H1 (cell line): ENCODE data around the gene UBR3. TPM values are rescaled to one million over a fixed set of nuclear protein-coding genes. Genes with fewer than 3 reads are reported as not detected.

ENCODE experiments used
- CTCF ChIA-PET: fragments of 300-600 bp; sonication (Branson Sonifier 250); formaldehyde crosslinking; loops from one replicate; lab custom pipeline; 2021; ENCODE audit not compliant: partially characterized antibody; lab: Charles Lee
- POLR2A ChIA-PET: fragments of 300-600 bp; sonication (Branson Sonifier 250); formaldehyde crosslinking; loops from one replicate; lab custom pipeline; 2021; ENCODE audit warnings: inconsistent platforms; ENCODE audit not compliant: partially characterized antibody; lab: Charles Lee
- DNase-seq, 2 experiments: peaks; one replicate each; pipeline versions ENCODE4 v3.0.0 to v3.0.0-alpha.2; 2010 to 2022; ENCODE audit warnings: low spot score in 2 of 2, low read depth in 1 of 2, mixed read lengths in 1 of 2
- FAIRE-seq: peaks from 2 replicates; lab custom pipeline; 2011; peaks lifted over from hg19 to GRCh38; lab: Jason Lieb, UNC
- H2AFZ ChIP-seq: 2 replicates; pipeline ENCODE4 v1.8.1; 2012; ENCODE audit warnings: low read length, inconsistent platforms
- H2AK5ac ChIP-seq: 2 replicates; pipeline ENCODE4 v1.6.1; 2013; ENCODE audit warnings: low read depth, low read length
- H2BK120ac ChIP-seq: replicated peaks from 2 replicates; pipeline ENCODE3; 2013; ENCODE audit warnings: low read depth, low read length, inconsistent platforms
- H2BK12ac ChIP-seq: 2 replicates; pipeline ENCODE4 v1.6.1; 2013; ENCODE audit warnings: low read depth, low read length
- H2BK15ac ChIP-seq: 2 replicates; pipeline ENCODE4 v1.6.1; 2013; ENCODE audit warnings: low read length
- H2BK20ac ChIP-seq: 2 replicates; pipeline ENCODE4 v1.6.1; 2013; ENCODE audit warnings: low read length
- H2BK5ac ChIP-seq: 2 replicates; pipeline ENCODE4 v1.6.1; 2013; ENCODE audit warnings: low read depth, low read length
- H3K14ac ChIP-seq: 2 replicates; pipeline ENCODE4 v1.6.1; 2013; ENCODE audit warnings: inconsistent platforms; ENCODE audit not compliant: insufficient read length
- H3K18ac ChIP-seq: 2 replicates; pipeline ENCODE4 v1.6.1; 2013; ENCODE audit warnings: low read length; ENCODE audit errors: extremely low read depth
- H3K23ac ChIP-seq: 2 replicates; pipeline ENCODE4 v1.6.1; 2013; ENCODE audit warnings: inconsistent platforms; ENCODE audit not compliant: insufficient read length
- H3K23me2 ChIP-seq: 2 replicates; pipeline ENCODE4 v1.6.1; 2013; ENCODE audit warnings: low read depth, low read length
- H3K27ac ChIP-seq: 2 replicates; pipeline ENCODE4 v1.6.1; 2011; ENCODE audit warnings: low read depth, low read length, inconsistent platforms
- H3K27me3 ChIP-seq, 4 experiments: replicated peaks in 1 of 4; 1 replicate in 1 of 4; 2 replicates in 3 of 4; pipeline versions ENCODE4 v1.6.1 to v1.8.1; 2011 to 2013; ENCODE audit warnings: low read length in 3 of 4, mild to moderate bottlenecking in 3 of 4, inconsistent platforms in 2 of 4, mixed read lengths in 2 of 4, moderate library complexity in 1 of 4; ENCODE audit not compliant: control insufficient read depth in 3 of 4, insufficient read depth in 3 of 4; ENCODE audit errors: extremely low read depth in 1 of 4
- H3K36me3 ChIP-seq, 4 experiments: 2 replicates each; pipeline versions ENCODE4 v1.6.1 to v1.8.1; 2011 to 2013; ENCODE audit warnings: mild to moderate bottlenecking in 4 of 4, low read length in 3 of 4, moderate library complexity in 2 of 4, control low read depth in 1 of 4, inconsistent platforms in 1 of 4; ENCODE audit not compliant: insufficient read depth in 4 of 4, control insufficient read depth in 2 of 4
- H3K4ac ChIP-seq: replicated peaks from 2 replicates; pipeline ENCODE3; 2013; ENCODE audit warnings: low read length, low read depth, mixed read lengths, inconsistent platforms; ENCODE audit not compliant: insufficient read length
- H3K4me1 ChIP-seq, 4 experiments: replicated peaks in 1 of 4; 1 replicate in 1 of 4; 2 replicates in 3 of 4; pipeline versions ENCODE4 v1.6.1 to v1.8.1; 2011 to 2013; ENCODE audit warnings: low read length in 3 of 4, inconsistent platforms in 2 of 4, mixed read lengths in 1 of 4; ENCODE audit not compliant: insufficient read depth in 4 of 4, control insufficient read depth in 3 of 4
- H3K4me2 ChIP-seq, 2 experiments: 2 replicates each; pipeline versions ENCODE4 v1.6.1 to v1.8.1; 2011 to 2013; ENCODE audit warnings: low read depth in 2 of 2, low read length in 2 of 2, control low read depth in 1 of 2, inconsistent platforms in 1 of 2, mild to moderate bottlenecking in 1 of 2; ENCODE audit not compliant: insufficient read depth in 1 of 2
- H3K4me3 ChIP-seq, 4 experiments: fragments of 200-600, 300-600 bp in 1 of 4; sonication (generic), shearing (Covaris generic), sonication (Bioruptor Twin) in 1 of 4; 2 replicates each; pipeline versions ENCODE4 v1.5.1 to v1.8.1; 2011 to 2016; ENCODE audit warnings: low read length in 4 of 4, low read depth in 3 of 4, control low read depth in 2 of 4, inconsistent platforms in 2 of 4, mild to moderate bottlenecking in 2 of 4, mixed read lengths in 1 of 4, moderate library complexity in 1 of 4; ENCODE audit not compliant: insufficient read depth in 2 of 4; ENCODE audit errors: extremely low read depth in 1 of 4
- H3K56ac ChIP-seq: replicated peaks from 2 replicates; pipeline ENCODE3; 2013; ENCODE audit warnings: low read depth, mild to moderate bottlenecking, mixed read lengths, low read length, inconsistent platforms; ENCODE audit not compliant: insufficient read length
- H3K79me1 ChIP-seq: 2 replicates; pipeline ENCODE4 v1.6.1; 2013; ENCODE audit warnings: low read depth, low read length, control low read depth
- H3K79me2 ChIP-seq, 2 experiments: 2 replicates each; pipeline versions ENCODE4 v1.6.1 to v1.8.1; 2012 to 2013; ENCODE audit warnings: low read length in 2 of 2, mild to moderate bottlenecking in 2 of 2, inconsistent platforms in 1 of 2; ENCODE audit not compliant: insufficient read depth in 2 of 2, control insufficient read depth in 1 of 2
- H3K9ac ChIP-seq, 4 experiments: replicated peaks in 1 of 4; 1 replicate in 1 of 4; 2 replicates in 3 of 4; pipeline versions ENCODE4 v1.6.1 to v1.8.1; 2011 to 2013; ENCODE audit warnings: low read depth in 3 of 4, low read length in 3 of 4, control low read depth in 2 of 4, mild to moderate bottlenecking in 2 of 4, moderate library complexity in 2 of 4, inconsistent platforms in 1 of 4; ENCODE audit errors: extremely low read depth in 1 of 4
- H3K9me3 ChIP-seq, 2 experiments: 2 replicates each; pipeline versions ENCODE4 v1.6.1 to v1.8.1; 2012 to 2013; ENCODE audit warnings: mild to moderate bottlenecking in 2 of 2, moderate library complexity in 2 of 2, control low read depth in 1 of 2, inconsistent platforms in 1 of 2, low read depth in 1 of 2, low read length in 1 of 2, mixed read lengths in 1 of 2; ENCODE audit not compliant: insufficient read depth in 2 of 2
- H4K20me1 ChIP-seq, 2 experiments: replicated peaks in 1 of 2; 2 replicates each; pipeline versions ENCODE3 to v1.8.1; 2011 to 2013; ENCODE audit warnings: inconsistent platforms in 2 of 2, low read length in 2 of 2, mild to moderate bottlenecking in 1 of 2; ENCODE audit not compliant: insufficient read depth in 2 of 2, control insufficient read depth in 1 of 2
- H4K5ac ChIP-seq: 2 replicates; pipeline ENCODE4 v1.6.1; 2013; ENCODE audit warnings: low read length, low read depth, mixed read lengths, inconsistent platforms; ENCODE audit not compliant: insufficient read length
- H4K8ac ChIP-seq: 2 replicates; pipeline ENCODE4 v1.8.0; 2013; ENCODE audit warnings: mild to moderate bottlenecking, moderate library complexity, low read length, inconsistent platforms; ENCODE audit not compliant: insufficient read depth; ENCODE audit errors: extremely low read depth
- H4K91ac ChIP-seq: replicated peaks from 2 replicates; pipeline ENCODE3; 2013; ENCODE audit warnings: low read length, mixed read lengths, inconsistent platforms; ENCODE audit not compliant: insufficient read length
- CHD1 ChIP-seq: IDR thresholded peaks from 2 replicates; pipeline ENCODE4 v1.6.1; 2012; ENCODE audit warnings: low read depth, low read length, improper control_type of control experiment
- CREB1 ChIP-seq: IDR thresholded peaks from 2 replicates; pipeline ENCODE4 v1.6.1; 2012; ENCODE audit warnings: inconsistent platforms
- FOSL1 ChIP-seq: IDR thresholded peaks from 2 replicates; pipeline ENCODE4 v1.6.1; 2011; ENCODE audit warnings: mild to moderate bottlenecking, low read depth, low read length, moderate library complexity; ENCODE audit not compliant: insufficient read depth
- POU5F1 ChIP-seq: IDR thresholded peaks from 2 replicates; pipeline ENCODE4 v1.6.1; 2011; ENCODE audit warnings: low read depth, mild to moderate bottlenecking, low read length, moderate library complexity
- RAD21 ChIP-seq, 2 experiments: IDR thresholded peaks in 1 of 2; conservative IDR thresholded peaks in 1 of 2; 2 replicates each; pipeline ENCODE4 v1.6.1; 2011; ENCODE audit warnings: low read depth in 2 of 2, low read length in 2 of 2, improper control_type of control experiment in 1 of 2, inconsistent platforms in 1 of 2, mild to moderate bottlenecking in 1 of 2, moderate library complexity in 1 of 2
- SAP30 ChIP-seq: fragments of 300-600 bp; sonication (generic); IDR thresholded peaks from 2 replicates; pipeline ENCODE4 v1.7.1; 2012; ENCODE audit warnings: low read length, moderate library complexity, mild to moderate bottlenecking, inconsistent platforms; ENCODE audit not compliant: insufficient read depth, insufficient replicate concordance
- SIN3A ChIP-seq, 2 experiments: IDR thresholded peaks in 1 of 2; conservative IDR thresholded peaks in 1 of 2; 2 replicates each; pipeline ENCODE4 v1.6.1; 2011 to 2012; ENCODE audit warnings: low read length in 2 of 2, improper control_type of control experiment in 1 of 2, low read depth in 1 of 2, mild to moderate bottlenecking in 1 of 2
- SP1 ChIP-seq: IDR thresholded peaks from 2 replicates; pipeline ENCODE4 v1.6.1; 2011; ENCODE audit warnings: low read depth, low read length
- SRF ChIP-seq: IDR thresholded peaks from 2 replicates; pipeline ENCODE4 v1.6.1; 2011; ENCODE audit warnings: mild to moderate bottlenecking, low read depth, low read length, moderate library complexity
- SUZ12 ChIP-seq: fragments of 200-600 bp; sonication (generic); IDR thresholded peaks from 2 replicates; pipeline ENCODE4 v1.6.1; 2012; ENCODE audit warnings: mild to moderate bottlenecking, inconsistent platforms, low read length, moderate library complexity, mixed read lengths
- TAF7 ChIP-seq: optimal IDR thresholded peaks from 2 replicates; pipeline ENCODE3; 2011; ENCODE audit warnings: low read depth, mild to moderate bottlenecking, inconsistent platforms, low read length, moderate library complexity, borderline replicate concordance
- TCF12 ChIP-seq: IDR thresholded peaks from 2 replicates; pipeline ENCODE4 v1.6.1; 2011; ENCODE audit warnings: low read depth, mild to moderate bottlenecking, low read length
- YY1 ChIP-seq: IDR thresholded peaks from 2 replicates; pipeline ENCODE4 v1.6.1; 2011; ENCODE audit warnings: low read depth, mild to moderate bottlenecking, low read length
- WGBS, 2 experiments: shearing (Covaris generic) in 1 of 2; methylation state at CpG; one replicate each; pipeline versions ENCODE4 v1.1.6 to v1.1.7; 2013 to 2015; ENCODE audit warnings: low lambda C conversion rate in 2 of 2, mixed read lengths in 2 of 2, inconsistent platforms in 1 of 2, low coverage in 1 of 2, missing lambda C conversion rate in 1 of 2; ENCODE audit not compliant: insufficient replicate concordance in 2 of 2, insufficient coverage in 1 of 2, insufficient read length in 1 of 2; ENCODE audit errors: extremely low coverage in 1 of 2, missing lambda C conversion rate in 1 of 2; 5-methylcytosine and 5-hydroxymethylcytosine counted together
- polyA plus RNA-seq, 7 experiments: library from polyadenylated mRNA; depleted of rRNA in 3 of 7; stranded (reverse) in 5 of 7; unstranded in 2 of 7; fragments of >200 nt in 5 of 7; fragments of 200-250 nt in 2 of 7; gene quantifications; 1 replicate in 5 of 7; 2 replicates in 1 of 7; 4 replicates in 1 of 7; pipeline versions ENCODE4 v1.2.1 to v1.2.3, GENCODE V29; 2011 to 2013; ENCODE audit warnings: missing spikeins in 2 of 7, mixed read lengths in 2 of 7
- total RNA-seq: library from RNA; stranded (reverse); fragmentation: NEBNext Ultra II Directional; extraction: Animal tissue kit (Norgen Biotek cat#: 25700); gene quantifications from 2 replicates; pipeline ENCODE4 v1.2.1, GENCODE V29; 2021

UBR3 gene
- total and polyA plus RNA-seq, 2 of the 8 experiments (the other 6 are each of a cell fraction or from before 2014, with no cell fraction given) = 3.7 to 17.7 TPM

DNA sequence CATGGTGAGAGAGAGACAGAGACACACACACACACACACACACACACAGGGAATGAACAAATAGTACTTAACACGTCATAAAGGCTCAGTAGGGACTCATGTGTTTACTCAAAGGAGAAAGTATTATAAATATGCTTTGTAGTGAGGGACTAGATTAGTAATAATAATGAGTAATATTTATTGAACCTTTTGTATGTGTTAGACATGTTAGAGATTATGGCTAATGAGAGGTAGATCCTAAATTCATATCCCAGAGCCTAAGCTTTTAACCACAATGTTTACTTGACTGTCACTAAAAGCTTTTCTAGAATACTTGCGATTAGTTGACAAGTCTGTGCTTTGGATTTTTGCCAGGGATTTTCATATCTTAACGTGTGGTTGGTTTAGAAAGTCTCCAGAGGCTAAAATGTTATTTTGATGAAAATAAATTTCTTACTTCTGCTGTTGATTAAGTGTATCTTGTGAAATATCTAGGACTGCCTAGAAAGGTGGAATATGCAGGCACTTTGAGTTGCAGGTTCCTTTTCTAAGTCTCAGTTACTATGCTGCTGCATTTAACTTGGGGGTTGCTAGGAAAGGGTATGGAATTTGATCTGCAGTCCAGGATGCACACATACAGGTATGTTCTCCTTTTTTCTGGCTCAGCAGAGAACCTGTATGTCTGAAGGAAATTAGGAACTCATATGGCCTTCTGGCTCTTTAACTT is 64.5 kb downstream of the UBR3 start:
- Histone ChIP-seq H3K79me2 (no peaks in the 10 kb centered on the region), H3K23ac (no peak overlapping the region), H4K5ac (no peak overlapping the region), H3K9me3 (no peaks in the 10 kb centered on the region), H3K79me1 (no peaks in the 10 kb centered on the region), H3K27me3 (no peaks in the 10 kb centered on the region), H2BK20ac (no peak overlapping the region), H3K56ac (no peak overlapping the region), H4K91ac (no peak overlapping the region), H3K4ac (no peak overlapping the region), H2BK15ac (no peak overlapping the region), H2BK120ac (no peak overlapping the region), H4K8ac (no peak overlapping the region), H4K20me1 (no peaks in the 10 kb centered on the region), H2AFZ (no peak overlapping the region), H3K27ac (no peak overlapping the region), H2BK12ac (no peak overlapping the region), H3K23me2 (no peaks in the 10 kb centered on the region), H3K4me2 (no peak overlapping the region), H3K18ac (no peak overlapping the region), H3K36me3 (no peaks in the 10 kb centered on the region; a peak in 1 of 8 replicates), H3K4me3 (no peak overlapping the region), H3K4me1 (no peaks in the 10 kb centered on the region; a peak in 1 of 7 replicates), H2BK5ac (no peak overlapping the region), H3K9ac (peak overlapping the region in 1 of 4 experiments; percentile 13; a peak in 1 of 7 replicates), H2AK5ac (no peak overlapping the region), H3K14ac (no peak overlapping the region)
- WGBS, 2 experiments = 87% methylated on average over 3 of the region's 3 CpGs; no CpG with 5 or more reads in 1 of the 2 experiments
- DNase-seq (no peak), FAIRE-seq (no peak)
- ChIA-PET CTCF (interaction anchor here (1.2 kb wide), 1 partner anchor 68 kb away, joined by 3 read pairs; the partner anchor contains the start of gene METTL5), POLR2A (no interaction called here)
- TF ChIP-seq TCF12 = no peak
- TF ChIP-seq SIN3A (conservative IDR thresholded peaks at IDR 0.05 in 1 of 2, IDR thresholded peaks at IDR 0.05 in 1 of 2; ENCODE audit: low read depth in 1 of 2, low read length in 2 of 2) = no peak
- no peak for TF ChIP-seq SUZ12
- TF ChIP-seq SAP30 = no peak
- TF ChIP-seq SP1 = no peak
- no peak for TF ChIP-seq CREB1
- no peak for TF ChIP-seq FOSL1
- no peak for TF ChIP-seq YY1
- no peak for TF ChIP-seq SRF
- TF ChIP-seq POU5F1 = no peak
- TF ChIP-seq CHD1 = no peak
- no peak for TF ChIP-seq TAF7
- TF ChIP-seq RAD21 (IDR thresholded peaks at IDR 0.05 in 1 of 2, conservative IDR thresholded peaks at IDR 0.05 in 1 of 2; ENCODE audit: low read depth in 2 of 2, low read length in 2 of 2) = no peak
